Mononuclear cell (primary cell): ENCODE measurements around the gene SEC61A2. TPM values are rescaled to one million over a fixed set of nuclear protein-coding genes. Genes with fewer than 3 reads are reported as not detected.
"Not testable (repeated sequence)": the region's sequence is repeated elsewhere in the genome, so short reads cannot be mapped to it uniquely, and the experiment has no call there.

Experiments used
- H3K27me3 ChIP-seq: 2 replicates; pipeline ENCODE4 v1.6.0; 2011; ENCODE audit warnings: low read length, control low read depth; ENCODE audit not compliant: insufficient read depth
- H3K4me1 ChIP-seq: 2 replicates; pipeline ENCODE4 v1.5.1; 2011; ENCODE audit warnings: mild to moderate bottlenecking, low read length, control low read depth; ENCODE audit not compliant: insufficient read depth
- H3K4me3 ChIP-seq: 2 replicates; pipeline ENCODE4 v1.5.1; 2011; ENCODE audit warnings: mild to moderate bottlenecking, low read length, moderate library complexity
- H3K9me3 ChIP-seq: 2 replicates; pipeline ENCODE4 v1.5.1; 2011; ENCODE audit warnings: low read depth, mild to moderate bottlenecking, control low read depth, low read length
- total RNA-seq: library from RNA; depleted of rRNA; stranded (reverse); fragments of >200 nt; gene quantifications from one replicate; pipeline ENCODE4 v1.2.3, GENCODE V29; 2012

The SEC61A2 gene
- total RNA-seq, result 13.1 TPM

- Histone ChIP-seq H3K27me3 (no peaks in the 10 kb centered on the region), H3K9me3 (no peaks in the 10 kb centered on the region), H3K4me3 (peak within 1 kb of the TSS; percentile 84), H3K4me1 (peaks cover 14% of the 10 kb centered on the region)
These were observed at the start of gene SEC61A2 for GRCh38 chr10:12129222-12130111. SEC61A2 (plus strand) TSS chr10:12129677; CDS start chr10:12129788, 111 bp downstream.

GRCh38 chr10:12081470-12081869 is 48.0 kb upstream of the SEC61A2 start:
- H3K27me3 ChIP-seq, result no peaks in the 10 kb centered on the region
- no peak overlapping the region for H3K4me3 ChIP-seq
- H3K4me1 ChIP-seq, result peaks cover 22% of the 10 kb centered on the region
- H3K9me3 ChIP-seq, result no peaks in the 10 kb centered on the region

GRCh38 chr10:12081879-12082557 is 47.5 kb upstream of the SEC61A2 start:
- no peaks in the 10 kb centered on the region for H3K9me3 ChIP-seq
- H3K4me1 ChIP-seq, result peaks cover 22% of the 10 kb centered on the region
- H3K4me3 ChIP-seq, result no peak overlapping the region
- H3K27me3 ChIP-seq, result no peaks in the 10 kb centered on the region

- no peaks in the 10 kb centered on the region for H3K27me3 ChIP-seq
- H3K9me3 ChIP-seq, result no peaks in the 10 kb centered on the region
- H3K4me1 ChIP-seq, result peaks cover 11% of the 10 kb centered on the region
- no peak overlapping the region for H3K4me3 ChIP-seq
These were observed 40.6 kb upstream of the SEC61A2 start for GRCh38 chr10:12088919-12089318.

GRCh38 chr10:12091421-12091820 is 38.1 kb upstream of the SEC61A2 start:
- H3K27me3 ChIP-seq, result no peaks in the 10 kb centered on the region
- no peak overlapping the region for H3K4me3 ChIP-seq
- H3K9me3 ChIP-seq, result no peaks in the 10 kb centered on the region
- H3K4me1 ChIP-seq, result no peaks in the 10 kb centered on the region

DNA sequence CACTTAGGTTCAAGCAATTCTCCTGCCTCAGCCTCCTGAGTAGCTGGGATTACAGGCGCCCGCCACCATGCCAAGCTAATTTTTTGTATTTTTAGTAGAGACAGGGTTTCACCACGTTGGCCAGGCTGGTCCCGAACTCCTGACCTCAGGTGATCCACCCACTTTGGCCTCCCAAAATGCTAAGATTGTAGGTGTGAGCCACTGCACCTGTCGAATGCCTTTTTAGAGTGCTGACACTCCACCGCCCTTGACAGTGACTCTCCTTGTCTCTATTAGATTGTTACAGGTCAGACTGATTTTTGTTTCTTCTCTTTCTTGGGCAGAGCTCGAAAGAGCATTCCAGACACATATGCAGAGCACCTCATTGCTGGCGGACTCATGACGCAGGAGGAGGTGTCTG is 32.1 kb upstream of the SEC61A2 start:
- H3K4me3 ChIP-seq, H3K27me3 ChIP-seq, H3K4me1 ChIP-seq, H3K9me3 ChIP-seq: not testable (repeated sequence)

- no peaks in the 10 kb centered on the region for H3K27me3 ChIP-seq
- no peak overlapping the region for H3K4me3 ChIP-seq
- peaks cover 3% of the 10 kb centered on the region for H3K4me1 ChIP-seq
- H3K9me3 ChIP-seq, result no peaks in the 10 kb centered on the region
These were observed 31.7 kb upstream of the SEC61A2 start for GRCh38 chr10:12097791-12098190.

GRCh38 chr10:12098966-12099365 is 30.5 kb upstream of the SEC61A2 start:
- Histone ChIP-seq H3K4me1 (peaks cover 3% of the 10 kb centered on the region), H3K9me3 (no peaks in the 10 kb centered on the region), H3K27me3 (no peaks in the 10 kb centered on the region), H3K4me3 (no peak overlapping the region)

- peaks cover 3% of the 10 kb centered on the region for H3K4me1 ChIP-seq
- no peaks in the 10 kb centered on the region for H3K9me3 ChIP-seq
- H3K4me3 ChIP-seq, result no peak overlapping the region
These were observed 25.7 kb upstream of the SEC61A2 start for GRCh38 chr10:12103802-12104201.

DNA sequence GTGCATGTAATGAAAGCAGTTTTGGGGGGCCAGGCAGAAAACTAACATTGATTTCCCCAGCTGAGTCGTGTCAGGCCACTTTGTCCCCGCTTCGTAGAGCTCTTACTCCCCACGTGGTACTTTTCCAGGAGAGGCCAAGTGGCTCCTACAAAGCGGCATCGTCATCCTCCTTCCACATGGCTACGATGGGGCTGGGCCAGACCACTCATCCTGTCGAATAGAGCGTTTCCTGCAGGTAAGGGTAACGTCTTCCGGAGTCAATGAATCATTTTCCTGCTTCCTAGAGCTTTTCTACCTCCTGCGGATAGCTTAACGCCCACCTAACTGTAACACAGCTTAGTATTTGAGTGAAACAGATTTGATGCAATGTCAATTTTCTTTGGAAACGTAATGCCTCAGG is 21.7 kb upstream of the SEC61A2 start:
- H3K4me1 ChIP-seq, result peaks cover 13% of the 10 kb centered on the region
- H3K9me3 ChIP-seq, result no peaks in the 10 kb centered on the region
- no peak overlapping the region for H3K4me3 ChIP-seq
- H3K27me3 ChIP-seq, result no peaks in the 10 kb centered on the region

More at GRCh38 chr10:12103802-12104201, 25.7 kb upstream of the SEC61A2 start:
- no peaks in the 10 kb centered on the region for H3K27me3 ChIP-seq

- Histone ChIP-seq H3K4me1 (peaks cover 23% of the 10 kb centered on the region), H3K27me3 (no peaks in the 10 kb centered on the region), H3K9me3 (no peaks in the 10 kb centered on the region), H3K4me3 (no peak overlapping the region)
These were observed 20.2 kb upstream of the SEC61A2 start for GRCh38 chr10:12109286-12109685.

GRCh38 chr10:12111528-12111927 is 17.9 kb upstream of the SEC61A2 start:
- Histone ChIP-seq H3K4me1 (peaks cover 23% of the 10 kb centered on the region), H3K27me3 (no peaks in the 10 kb centered on the region), H3K9me3 (no peaks in the 10 kb centered on the region), H3K4me3 (no peak overlapping the region)

DNA sequence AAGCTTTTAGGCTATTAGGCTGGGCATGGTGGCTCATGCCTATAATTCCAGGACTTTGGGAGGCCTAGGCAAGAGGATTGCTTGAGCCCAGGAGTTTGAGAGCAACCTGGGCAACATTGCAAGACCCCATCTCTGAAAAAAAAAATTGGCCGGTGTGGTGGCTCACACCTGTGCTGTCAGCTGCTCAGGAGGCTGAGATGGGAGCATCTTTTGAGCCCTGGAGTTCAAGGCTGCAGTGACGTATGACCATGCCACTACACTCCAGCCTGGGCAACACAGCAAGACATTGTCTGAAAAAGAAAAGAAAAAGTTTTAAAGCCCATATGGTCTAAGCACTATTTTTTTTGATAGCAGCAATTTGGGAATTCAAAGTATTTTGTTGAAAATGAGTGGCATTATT is 15.8 kb upstream of the SEC61A2 start:
- Histone ChIP-seq H3K9me3 (no peaks in the 10 kb centered on the region), H3K4me3 (no peak overlapping the region), H3K4me1 (peaks cover 23% of the 10 kb centered on the region), H3K27me3 (no peaks in the 10 kb centered on the region)

- no peaks in the 10 kb centered on the region for H3K4me1 ChIP-seq
- H3K9me3 ChIP-seq, result no peaks in the 10 kb centered on the region
- H3K27me3 ChIP-seq, result no peaks in the 10 kb centered on the region
- no peak overlapping the region for H3K4me3 ChIP-seq
These were observed 7.8 kb upstream of the SEC61A2 start for GRCh38 chr10:12121673-12122072.

DNA sequence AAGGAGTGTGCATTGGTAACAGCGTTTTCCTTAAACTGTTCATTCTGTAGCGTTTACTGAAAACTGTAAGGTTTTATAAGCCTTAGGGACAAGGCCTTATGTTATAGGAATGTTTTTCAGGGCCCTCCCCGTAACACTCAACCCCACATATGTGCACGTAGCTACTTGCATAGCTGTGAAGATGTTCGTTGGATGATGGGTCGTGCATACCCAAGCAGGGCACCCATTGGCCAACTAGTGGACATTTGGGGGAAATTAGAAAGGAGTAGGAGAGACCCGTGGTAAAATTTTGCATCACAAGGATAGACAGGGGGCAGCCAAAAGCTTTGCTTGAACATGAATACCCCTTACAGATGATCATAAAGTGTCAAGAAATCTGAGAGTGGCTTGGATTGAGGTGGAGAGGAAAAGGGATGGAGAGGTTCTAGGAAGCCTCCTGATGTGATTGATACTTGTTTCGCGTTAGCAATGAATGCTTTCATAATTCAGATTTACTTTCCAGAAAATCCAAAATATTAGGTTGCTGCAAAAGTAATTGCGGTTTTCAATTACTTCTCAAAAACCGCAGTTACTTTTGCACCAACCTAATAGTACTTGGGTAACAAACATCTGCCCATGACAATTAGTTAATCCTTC is 878 bp downstream of the SEC61A2 start:
- peak overlapping the region; percentile 84 for H3K4me3 ChIP-seq
- peaks cover 14% of the 10 kb centered on the region for H3K4me1 ChIP-seq
- no peaks in the 10 kb centered on the region for H3K27me3 ChIP-seq
- no peaks in the 10 kb centered on the region for H3K9me3 ChIP-seq
